Measurements from ENCODE around the gene CDC27. TPM values are rescaled to one million over a fixed set of nuclear protein-coding genes. Genes with fewer than 3 reads are reported as not detected.
"Not testable (repeated sequence)": the region's sequence is repeated elsewhere in the genome, so short reads cannot be mapped to it uniquely, and the experiment has no call there.

Gene CDC27
- polyA plus RNA-seq, 6 donors from 2014 or later: 88.1 to 112 (median 97.6) TPM

DNA sequence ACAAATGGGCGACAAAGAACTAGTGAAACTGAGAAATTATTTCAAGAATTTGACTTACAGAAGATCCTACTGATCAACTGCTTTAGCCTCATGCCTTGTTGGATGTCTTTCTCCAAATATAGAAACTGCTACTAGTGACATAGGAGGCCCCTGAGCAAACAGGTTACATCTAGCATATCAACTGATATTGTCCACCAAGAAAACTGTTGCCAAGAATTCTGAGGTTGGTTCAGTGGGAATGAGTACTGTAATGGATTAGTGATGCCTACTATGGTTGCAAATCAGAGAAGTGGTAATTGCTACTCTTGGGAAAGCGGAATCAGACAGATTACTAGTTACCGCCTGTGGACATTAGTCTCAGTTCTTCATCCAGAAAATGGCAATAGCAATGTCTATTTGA is 10.0 kb downstream of the CDC27 start:
- H3K36me3 Mint-ChIP-seq: peaks cover 14 to 17% of the 10 kb centered on the region in 2 donors
- no peaks in the 10 kb centered on the region for H3K27me3 Mint-ChIP-seq
- H3K4me3 Mint-ChIP-seq: no peak overlapping the region
- no peak for DNase-seq
- no peak overlapping the region for H3K27ac Mint-ChIP-seq
- ATAC-seq (ENCODE audit: low read depth in 2 of 2): no peak
- peaks cover 0 to 4% (median 2%) of the 10 kb centered on the region in 7 donors for H3K9me3 Mint-ChIP-seq
- peaks cover 41 to 54% (median 43%) of the 10 kb centered on the region in 3 donors for H3K4me1 Mint-ChIP-seq

DNA sequence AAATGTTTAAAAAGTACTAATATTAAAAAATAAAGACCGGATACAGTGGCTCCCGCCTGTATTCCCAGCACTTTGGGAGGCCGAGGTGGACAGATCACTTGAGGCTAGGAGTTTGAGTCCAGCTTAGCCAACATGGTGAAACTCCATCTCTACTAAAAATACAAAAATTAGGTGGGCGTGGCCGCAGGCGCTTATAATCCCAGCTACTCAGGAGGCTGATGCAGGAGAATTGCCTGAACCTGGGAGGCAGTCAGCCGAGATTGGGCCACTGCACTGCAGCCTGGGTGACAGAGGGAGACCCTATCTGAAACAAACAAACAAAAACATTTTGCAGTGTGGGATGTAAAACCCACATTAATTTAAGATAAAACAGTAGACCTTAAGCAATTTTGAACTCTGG is 11.8 kb downstream of the CDC27 start:
- H3K27ac Mint-ChIP-seq: peak overlapping the region in 3 of 6 donors; percentile 11 to 49 (median 22)
- peaks cover 14 to 17% of the 10 kb centered on the region in 2 donors for H3K36me3 Mint-ChIP-seq
- ATAC-seq (ENCODE audit: low read depth in 2 of 2): no peak
- peaks cover 0 to 4% (median 2%) of the 10 kb centered on the region in 7 donors for H3K9me3 Mint-ChIP-seq
- H3K4me1 Mint-ChIP-seq: peaks cover 34 to 47% (median 35%) of the 10 kb centered on the region in 3 donors
- no peaks in the 10 kb centered on the region for H3K27me3 Mint-ChIP-seq
- DNase-seq: no peak
- H3K4me3 Mint-ChIP-seq: no peak overlapping the region

DNA sequence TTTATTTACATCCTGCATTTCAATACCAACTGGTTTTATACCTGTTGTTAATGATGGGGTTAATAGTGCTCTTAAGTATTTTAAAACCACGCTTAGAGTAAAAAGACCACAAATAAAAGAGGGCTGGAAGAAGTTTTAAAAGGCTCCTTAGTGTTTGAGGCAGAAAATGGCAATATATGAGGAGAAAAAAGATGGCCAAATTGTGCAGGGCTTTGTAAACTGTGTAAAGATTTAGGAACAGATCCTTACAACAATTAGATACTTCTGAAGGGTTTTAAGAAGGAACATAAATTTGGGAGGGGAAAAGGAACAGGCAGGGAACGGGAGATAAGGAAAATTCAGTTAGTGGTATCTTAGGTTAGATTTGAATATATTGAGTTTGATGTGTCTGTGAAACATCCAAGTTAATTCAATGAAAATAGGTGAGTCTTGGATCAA is 12.7 kb downstream of the CDC27 start:
- no peak overlapping the region for H3K4me3 Mint-ChIP-seq
- peaks cover 14 to 17% of the 10 kb centered on the region in 2 donors for H3K36me3 Mint-ChIP-seq
- peaks cover 27 to 38% (median 28%) of the 10 kb centered on the region in 3 donors for H3K4me1 Mint-ChIP-seq
- ATAC-seq (ENCODE audit: low read depth in 2 of 2) (no peak), DNase-seq (no peak)
- no peaks in the 10 kb centered on the region for H3K27me3 Mint-ChIP-seq
- H3K27ac Mint-ChIP-seq: peak overlapping the region in 4 of 6 donors; percentile 11 to 87 (median 60)
- peaks cover 0 to 4% (median 2%) of the 10 kb centered on the region in 7 donors for H3K9me3 Mint-ChIP-seq

- H3K4me3 Mint-ChIP-seq: peak overlapping the region in 4 of 8 donors; percentile 37 to 85 (median 68)
- not testable (repeated sequence) for DNase-seq
Measured at GRCh38 chr17:47174823-47175222, 14.3 kb downstream of the CDC27 start.

DNA sequence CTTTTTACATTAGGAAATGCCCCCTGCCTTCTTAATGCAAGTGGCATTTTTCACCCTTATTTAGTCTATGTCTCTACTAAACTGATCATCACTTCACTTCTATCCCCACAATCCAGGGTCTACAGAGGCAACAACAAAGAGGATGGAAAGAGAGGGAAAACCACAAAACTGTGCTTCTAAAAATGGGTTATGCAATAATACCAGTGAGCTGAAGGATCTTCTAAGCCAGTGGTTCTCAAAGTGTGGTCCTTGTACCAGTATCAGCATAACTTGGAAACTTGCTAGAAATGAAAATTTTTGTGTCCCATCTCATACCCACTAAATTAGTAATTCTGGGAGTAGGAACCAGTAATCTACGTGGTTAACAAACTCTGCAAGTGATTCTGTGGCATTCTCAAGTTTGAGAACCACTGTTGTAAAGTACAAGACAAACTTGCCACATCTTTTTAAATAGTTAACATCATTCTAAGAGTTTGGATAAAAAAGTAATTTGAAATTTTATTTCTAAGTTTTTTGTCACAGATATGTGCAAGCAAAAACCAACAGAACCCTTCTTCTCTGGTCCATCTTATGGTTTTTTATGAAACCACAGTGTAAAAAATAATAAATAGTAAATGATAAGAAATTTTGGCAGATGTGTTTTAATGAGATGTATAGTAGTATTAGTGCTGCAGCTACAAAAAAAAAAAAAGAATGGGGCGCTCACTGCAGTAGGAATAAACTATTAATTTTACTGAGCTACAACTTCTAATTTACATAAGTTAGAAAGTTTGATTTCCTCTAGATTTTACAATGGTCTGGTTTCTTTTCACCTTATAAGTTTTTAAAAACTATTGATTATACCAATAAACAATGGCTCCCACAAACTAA is 16.2 kb downstream of the CDC27 start:
- Mint-ChIP-seq H3K36me3 (peaks cover 8 to 14% of the 10 kb centered on the region in 2 donors), H3K4me1 (peaks cover 32 to 37% (median 35%) of the 10 kb centered on the region in 3 donors), H3K27me3 (no peaks in the 10 kb centered on the region), H3K4me3 (no peak overlapping the region), H3K9me3 (peaks cover 0 to 4% (median 2%) of the 10 kb centered on the region in 7 donors), H3K27ac (no peak overlapping the region)
- DNase-seq (no peak), ATAC-seq (ENCODE audit: low read depth in 2 of 2) (no peak)

More at GRCh38 chr17:47174823-47175222, 14.3 kb downstream of the CDC27 start:
- Mint-ChIP-seq H3K27ac (peak overlapping the region in 4 of 6 donors; percentile 18 to 97 (median 46)), H3K36me3 (peaks cover 8 to 15% of the 10 kb centered on the region in 2 donors), H3K4me1 (peaks cover 33 to 42% (median 38%) of the 10 kb centered on the region in 3 donors)
- not testable (repeated sequence) for H3K9me3 Mint-ChIP-seq; ATAC-seq (ENCODE audit: low read depth in 2 of 2); H3K27me3 Mint-ChIP-seq

DNA sequence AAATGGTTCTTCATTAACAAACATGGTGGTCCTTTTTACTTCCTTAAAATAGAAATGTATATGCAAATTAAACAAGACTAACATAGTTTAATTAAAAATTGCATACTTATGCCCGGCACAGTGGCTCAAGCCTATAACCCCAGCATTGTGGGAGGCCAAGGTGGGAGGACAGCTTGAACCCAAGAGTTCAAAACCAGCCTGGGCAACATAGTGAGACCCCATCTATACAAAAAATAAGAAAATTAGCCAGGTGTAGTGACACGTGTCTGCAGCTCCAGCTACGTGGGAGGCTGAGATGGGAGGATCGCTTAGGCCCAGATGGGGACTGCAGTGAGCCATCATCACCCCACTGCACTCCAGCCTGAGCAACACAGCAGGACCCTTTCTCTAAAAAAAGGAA is 18.4 kb downstream of the CDC27 start:
- DNase-seq (no peak), ATAC-seq (ENCODE audit: low read depth in 2 of 2) (no peak)
- peak overlapping the region in 2 of 6 donors; percentile 18 to 54 for H3K27ac Mint-ChIP-seq
- H3K36me3 Mint-ChIP-seq: peaks cover 16 to 18% of the 10 kb centered on the region in 2 donors
- H3K4me3 Mint-ChIP-seq: peak overlapping the region in 1 of 8 donors; percentile 72
- no peaks in the 10 kb centered on the region for H3K27me3 Mint-ChIP-seq
- peaks cover 23 to 26% (median 24%) of the 10 kb centered on the region in 3 donors for H3K4me1 Mint-ChIP-seq
- peaks cover 0 to 4% (median 2%) of the 10 kb centered on the region in 7 donors for H3K9me3 Mint-ChIP-seq

DNA sequence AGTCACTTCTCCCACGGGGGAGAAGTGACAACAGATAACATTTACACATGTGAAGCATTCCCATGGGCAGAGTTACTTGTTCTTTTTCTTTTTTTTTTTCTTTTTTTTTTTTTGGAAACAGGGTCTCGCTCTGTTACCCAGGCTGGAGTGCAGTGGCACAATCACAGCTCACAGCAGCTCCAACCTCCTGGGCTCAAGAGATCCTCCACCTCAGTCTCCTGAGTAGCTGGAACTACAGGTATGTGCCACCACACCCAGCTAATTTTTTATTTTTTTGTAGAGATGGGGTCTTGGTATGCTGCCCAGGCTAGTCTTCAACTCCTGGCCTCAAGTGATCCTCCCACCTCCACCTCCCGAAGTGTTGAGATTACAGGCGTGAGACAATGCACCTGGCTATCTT is 20.2 kb downstream of the CDC27 start:
- not testable (repeated sequence) for DNase-seq; H3K4me3 Mint-ChIP-seq; H3K27ac Mint-ChIP-seq; H3K9me3 Mint-ChIP-seq; H3K27me3 Mint-ChIP-seq; ATAC-seq (ENCODE audit: low read depth in 2 of 2)
- Mint-ChIP-seq H3K36me3 (peaks cover 10 to 17% of the 10 kb centered on the region in 2 donors), H3K4me1 (peaks cover 16 to 17% (median 17%) of the 10 kb centered on the region in 3 donors)

DNA sequence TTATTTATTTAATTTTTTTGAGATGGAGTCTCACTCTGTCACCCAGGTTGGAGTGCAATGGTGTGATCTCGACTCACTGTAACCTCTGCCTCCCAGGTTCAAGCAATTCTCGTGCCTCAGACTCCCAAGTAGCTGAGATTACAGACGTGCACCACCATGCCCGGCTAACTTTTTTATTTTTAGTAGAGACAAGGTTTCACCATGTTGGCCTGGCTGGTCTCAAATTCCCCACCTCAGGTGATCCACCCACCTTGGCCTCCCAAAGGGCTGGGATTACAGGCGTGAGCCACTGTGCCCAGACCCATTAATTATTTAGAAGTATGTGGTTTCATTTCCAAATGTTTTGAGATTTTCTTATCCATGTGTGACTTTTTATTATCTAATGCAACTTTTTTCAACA is 22.2 kb downstream of the CDC27 start:
- H3K36me3 Mint-ChIP-seq: peaks cover 10 to 17% of the 10 kb centered on the region in 2 donors

GRCh38 chr17:47165137-47165536 is 24.0 kb downstream of the CDC27 start:
- no peak overlapping the region for H3K4me3 Mint-ChIP-seq
- DNase-seq (no peak), ATAC-seq (ENCODE audit: low read depth in 2 of 2) (no peak)
- no peaks in the 10 kb centered on the region for H3K9me3 Mint-ChIP-seq
- peaks cover 10 to 13% of the 10 kb centered on the region in 2 donors for H3K36me3 Mint-ChIP-seq
- H3K4me1 Mint-ChIP-seq: peaks cover 17 to 33% (median 17%) of the 10 kb centered on the region in 3 donors
- peak overlapping the region in 5 of 6 donors; percentile 9 to 89 (median 33) for H3K27ac Mint-ChIP-seq
- no peaks in the 10 kb centered on the region for H3K27me3 Mint-ChIP-seq

More for the DNA sequence above, 22.2 kb downstream of the CDC27 start:
- H3K4me3 Mint-ChIP-seq; DNase-seq; H3K9me3 Mint-ChIP-seq; H3K27me3 Mint-ChIP-seq; ATAC-seq (ENCODE audit: low read depth in 2 of 2); H3K27ac Mint-ChIP-seq: not testable (repeated sequence)
- H3K4me1 Mint-ChIP-seq: peaks cover 23 to 34% (median 24%) of the 10 kb centered on the region in 3 donors

DNA sequence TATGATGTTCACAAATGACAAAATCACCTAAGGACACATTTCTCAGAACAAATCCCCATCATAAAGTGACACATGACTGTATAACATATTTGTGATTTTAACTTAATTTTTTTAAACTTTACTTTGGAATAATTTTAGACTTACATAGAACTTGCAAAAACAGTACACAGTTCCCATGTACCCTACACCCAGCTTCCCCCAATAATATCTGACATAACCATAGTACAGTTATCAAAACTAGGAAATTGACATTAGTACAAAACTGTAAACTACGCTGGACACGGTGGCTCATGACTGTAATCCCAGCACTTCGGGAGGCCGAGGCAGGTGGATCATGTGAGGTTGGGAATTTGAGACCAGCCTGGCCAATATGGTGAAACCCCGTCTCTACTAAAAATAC is 24.8 kb downstream of the CDC27 start:
- H3K27ac Mint-ChIP-seq: peak overlapping the region in 5 of 6 donors; percentile 79 to 87 (median 80)
- no peaks in the 10 kb centered on the region for H3K9me3 Mint-ChIP-seq
- H3K36me3 Mint-ChIP-seq: peaks cover 10 to 13% of the 10 kb centered on the region in 2 donors
- DNase-seq (no peak), ATAC-seq (ENCODE audit: low read depth in 2 of 2) (no peak)
- H3K4me1 Mint-ChIP-seq: peaks cover 13 to 33% (median 17%) of the 10 kb centered on the region in 3 donors
- no peaks in the 10 kb centered on the region for H3K27me3 Mint-ChIP-seq
- H3K4me3 Mint-ChIP-seq: no peak overlapping the region

DNA sequence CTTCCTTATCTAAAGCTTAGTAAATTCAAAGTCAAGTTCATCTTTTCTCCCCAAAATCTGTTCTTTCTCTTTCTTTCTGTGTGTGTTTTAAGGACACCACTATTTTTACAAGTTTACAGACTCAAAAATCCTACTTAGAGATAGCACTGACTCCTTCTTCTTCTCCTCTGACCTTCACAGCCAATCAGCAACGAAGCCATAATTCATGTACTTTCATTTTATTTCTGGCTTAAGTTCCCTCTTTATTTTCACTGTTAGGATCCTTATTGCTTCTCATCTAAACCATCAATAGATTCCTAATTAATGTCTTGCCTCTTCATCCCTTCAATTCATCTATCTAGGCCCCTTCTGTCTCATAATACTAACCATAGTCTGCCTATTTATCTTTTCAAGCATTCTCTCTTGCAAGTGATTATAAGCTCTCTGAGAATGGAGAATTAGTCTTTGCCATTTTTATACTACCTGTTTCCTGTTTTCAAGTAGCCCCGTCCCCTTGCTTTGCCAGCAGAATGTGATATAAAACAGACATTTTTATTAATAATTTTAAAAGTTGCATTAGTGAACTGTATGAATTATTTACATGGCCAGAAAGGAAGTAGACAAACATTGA is 27.0 kb downstream of the CDC27 start:
- H3K4me3 Mint-ChIP-seq: peak overlapping the region; percentile 59 to 90 (median 83)
- peaks cover 2 to 10% of the 10 kb centered on the region in 2 donors for H3K36me3 Mint-ChIP-seq
- peak overlapping the region; percentile 33 to 97 (median 92) for H3K27ac Mint-ChIP-seq
- H3K9me3 Mint-ChIP-seq: no peaks in the 10 kb centered on the region
- DNase-seq (peak; percentile 23), ATAC-seq (ENCODE audit: low read depth in 2 of 2) (peak; percentile 70 to 75)
- peaks cover 13 to 39% (median 17%) of the 10 kb centered on the region in 3 donors for H3K4me1 Mint-ChIP-seq
- no peaks in the 10 kb centered on the region for H3K27me3 Mint-ChIP-seq

- H3K4me1 Mint-ChIP-seq: peaks cover 13 to 36% (median 13%) of the 10 kb centered on the region in 3 donors
- no peak for ATAC-seq (ENCODE audit: low read depth in 2 of 2)
- peaks cover 0 to 5% of the 10 kb centered on the region in 2 donors for H3K36me3 Mint-ChIP-seq
Measured at GRCh38 chr17:47159315-47159714, 29.8 kb downstream of the CDC27 start.

DNA sequence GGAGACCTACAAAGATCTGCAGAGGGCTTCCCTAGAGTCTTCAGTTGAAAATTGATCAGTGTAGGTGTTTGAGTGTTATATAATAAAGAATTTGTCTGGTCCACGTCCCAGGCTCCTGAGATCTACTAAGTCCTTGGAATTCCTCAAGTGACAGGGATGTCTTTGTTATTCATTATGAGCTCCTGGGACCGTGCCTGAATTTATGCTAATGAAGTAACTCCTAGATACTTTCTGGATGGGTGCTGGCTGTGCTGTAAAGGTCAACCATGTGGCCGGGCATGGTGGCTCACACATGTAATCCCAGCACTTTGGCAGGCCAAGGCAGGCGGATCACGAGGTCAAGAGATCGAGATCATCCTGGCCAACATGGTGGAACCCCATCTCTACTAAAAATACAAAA is 43.7 kb downstream of the CDC27 start:
- peaks cover 20 to 24% of the 10 kb centered on the region in 2 donors for H3K36me3 Mint-ChIP-seq
- peaks cover 0 to 7% (median 0%) of the 10 kb centered on the region in 3 donors for H3K4me1 Mint-ChIP-seq
- no peak for DNase-seq
- H3K27me3 Mint-ChIP-seq: no peaks in the 10 kb centered on the region
- peak overlapping the region in 2 of 6 donors; percentile 37 to 40 for H3K27ac Mint-ChIP-seq
- ATAC-seq (ENCODE audit: low read depth in 2 of 2): no peak
- H3K9me3 Mint-ChIP-seq: no peaks in the 10 kb centered on the region
- no peak overlapping the region for H3K4me3 Mint-ChIP-seq

More at GRCh38 chr17:47159315-47159714, 29.8 kb downstream of the CDC27 start:
- Mint-ChIP-seq H3K4me3 (no peak overlapping the region), H3K27ac (no peak overlapping the region), H3K9me3 (no peaks in the 10 kb centered on the region), H3K27me3 (no peaks in the 10 kb centered on the region)
- no peak for DNase-seq
